ENCODE measurements around the gene SKIL.

SKIL gene

GRCh38 chr3:170350515-170351413 is 6.8 kb upstream of the SKIL start:
- DNase-seq (ENCODE audit: low read depth): no peak

- DNase-seq (ENCODE audit: low read depth): no peak
Measured at GRCh38 chr3:170352936-170353335, 4.6 kb upstream of the SKIL start.

- DNase-seq (ENCODE audit: low read depth): no peak
Measured at GRCh38 chr3:170353485-170353884, 4.0 kb upstream of the SKIL start.

- DNase-seq (ENCODE audit: low read depth): no peak
Measured at GRCh38 chr3:170354760-170355159, 2.8 kb upstream of the SKIL start.

- no peak for DNase-seq (ENCODE audit: low read depth)
Measured at GRCh38 chr3:170355738-170356595, 1.5 kb upstream of the SKIL start.

- peak; percentile 58 for DNase-seq (ENCODE audit: low read depth)
Measured at GRCh38 chr3:170356596-170357175, 829 bp upstream of the SKIL start.

GRCh38 chr3:170358042-170359010 is 811 bp downstream of the SKIL start:
- peak; percentile 73 for DNase-seq (ENCODE audit: low read depth)

- DNase-seq (ENCODE audit: low read depth): no peak
Measured at GRCh38 chr3:170359178-170359704, 1.7 kb downstream of the SKIL start.

GRCh38 chr3:170360466-170360865 is 3.0 kb downstream of the SKIL start:
- no peak for DNase-seq (ENCODE audit: low read depth)

GRCh38 chr3:170360916-170361315 is 3.4 kb downstream of the SKIL start:
- no peak for DNase-seq (ENCODE audit: low read depth)

- DNase-seq (ENCODE audit: low read depth): no peak
Measured at GRCh38 chr3:170361711-170362110, 4.2 kb downstream of the SKIL start.

- DNase-seq (ENCODE audit: low read depth): no peak
Measured at GRCh38 chr3:170363471-170363994, 6.0 kb downstream of the SKIL start.

- no peak for DNase-seq (ENCODE audit: low read depth)
Measured at GRCh38 chr3:170364965-170365364, 7.5 kb downstream of the SKIL start.

GRCh38 chr3:170367797-170368196 is 10.3 kb downstream of the SKIL start:
- no peak for DNase-seq (ENCODE audit: low read depth)

- no peak for DNase-seq (ENCODE audit: low read depth)
Measured at GRCh38 chr3:170368921-170369320, 11.4 kb downstream of the SKIL start.

- no peak for DNase-seq (ENCODE audit: low read depth)
Measured at GRCh38 chr3:170372190-170372879, 14.8 kb downstream of the SKIL start.

GRCh38 chr3:170383567-170383966 is 26.1 kb downstream of the SKIL start:
- no peak for DNase-seq (ENCODE audit: low read depth)

GRCh38 chr3:170386468-170386867 is 29.0 kb downstream of the SKIL start:
- no peak for DNase-seq (ENCODE audit: low read depth)

- DNase-seq (ENCODE audit: low read depth): no peak
Measured at GRCh38 chr3:170387950-170388349, 30.4 kb downstream of the SKIL start.

GRCh38 chr3:170391108-170391507 is 33.6 kb downstream of the SKIL start:
- DNase-seq (ENCODE audit: low read depth): no peak

Measured in activated T-cell treated with anti-CD3 and anti-CD28 coated beads for 48 hours (primary cell).